ENCODE measurements around the gene FUT8. TPM values are rescaled to one million over a fixed set of nuclear protein-coding genes. Genes with fewer than 3 reads are reported as not detected.

FUT8 gene
- total RNA-seq, 4 donors from 2014 or later, result 15.2 to 38.0 (median 20.7) TPM

DNA sequence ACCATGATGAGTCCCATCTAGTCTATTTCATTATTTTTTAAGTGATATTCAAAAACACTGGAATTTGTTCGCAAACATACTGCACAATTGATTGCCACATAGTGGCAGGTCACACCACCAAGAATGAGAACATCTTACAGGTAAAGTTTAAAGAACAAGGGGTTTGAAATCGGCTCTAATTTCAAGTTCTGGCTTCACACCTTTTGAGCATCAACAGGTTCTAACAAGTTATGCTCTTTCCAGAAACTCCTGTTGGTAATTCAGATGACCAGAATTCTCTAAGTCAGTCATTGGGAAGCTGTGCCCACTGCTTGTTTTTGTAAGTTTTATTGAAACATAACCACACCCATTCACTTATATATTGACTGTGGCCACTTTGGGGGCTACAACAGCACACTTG is 336.3 kb downstream of the FUT8 start:
- H3K4me3 ChIP-seq, result no peak overlapping the region
- H3K36me3 ChIP-seq, result no peaks in the 10 kb centered on the region
- H3K27ac ChIP-seq, result no peak overlapping the region
- DNase-seq (ENCODE audit: low spot score in 2 of 2), result no peak
- no peaks in the 10 kb centered on the region for H3K9me3 ChIP-seq
- WGBS, result 84% methylated on average over 2 of the region's 2 CpGs
- no peak for TF ChIP-seq POLR2AphosphoS5 (IDR thresholded peaks at IDR 0.05)
- TF ChIP-seq POLR2A (IDR thresholded peaks at IDR 0.05), result no peak
- TF ChIP-seq EP300 (IDR thresholded peaks at IDR 0.05), result no peak
- TF ChIP-seq, protein P1, sequence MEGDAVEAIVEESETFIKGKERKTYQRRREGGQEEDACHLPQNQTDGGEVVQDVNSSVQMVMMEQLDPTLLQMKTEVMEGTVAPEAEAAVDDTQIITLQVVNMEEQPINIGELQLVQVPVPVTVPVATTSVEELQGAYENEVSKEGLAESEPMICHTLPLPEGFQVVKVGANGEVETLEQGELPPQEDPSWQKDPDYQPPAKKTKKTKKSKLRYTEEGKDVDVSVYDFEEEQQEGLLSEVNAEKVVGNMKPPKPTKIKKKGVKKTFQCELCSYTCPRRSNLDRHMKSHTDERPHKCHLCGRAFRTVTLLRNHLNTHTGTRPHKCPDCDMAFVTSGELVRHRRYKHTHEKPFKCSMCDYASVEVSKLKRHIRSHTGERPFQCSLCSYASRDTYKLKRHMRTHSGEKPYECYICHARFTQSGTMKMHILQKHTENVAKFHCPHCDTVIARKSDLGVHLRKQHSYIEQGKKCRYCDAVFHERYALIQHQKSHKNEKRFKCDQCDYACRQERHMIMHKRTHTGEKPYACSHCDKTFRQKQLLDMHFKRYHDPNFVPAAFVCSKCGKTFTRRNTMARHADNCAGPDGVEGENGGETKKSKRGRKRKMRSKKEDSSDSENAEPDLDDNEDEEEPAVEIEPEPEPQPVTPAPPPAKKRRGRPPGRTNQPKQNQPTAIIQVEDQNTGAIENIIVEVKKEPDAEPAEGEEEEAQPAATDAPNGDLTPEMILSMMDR (IDR thresholded peaks at IDR 0.05), result no peak
- H3K4me1 ChIP-seq, result no peaks in the 10 kb centered on the region
- H3K27me3 ChIP-seq, result no peaks in the 10 kb centered on the region

DNA sequence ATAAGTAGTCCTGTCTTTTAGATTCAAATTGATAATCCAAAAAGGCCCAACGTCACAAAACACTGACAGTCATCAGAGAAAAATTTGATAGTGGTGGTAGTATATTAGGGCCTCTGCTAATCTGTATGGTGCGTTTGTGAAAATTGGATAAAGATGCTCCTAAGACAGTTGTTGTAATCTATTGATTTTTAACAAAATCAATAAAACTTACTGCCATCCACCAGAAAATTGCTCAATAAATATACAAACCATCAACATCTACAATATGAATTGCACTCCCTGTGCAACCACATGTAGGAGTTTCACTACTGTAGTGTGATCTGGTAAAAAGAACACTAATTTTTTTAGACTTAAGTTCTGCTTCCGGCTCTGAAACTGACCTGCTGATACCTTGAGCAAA is 336.8 kb downstream of the FUT8 start:
- 62% methylated on average over 3 of the region's 3 CpGs for WGBS
- no peak for TF ChIP-seq EP300 (IDR thresholded peaks at IDR 0.05)
- no peak for TF ChIP-seq POLR2A (IDR thresholded peaks at IDR 0.05)
- no peak for TF ChIP-seq POLR2AphosphoS5 (IDR thresholded peaks at IDR 0.05)
- TF ChIP-seq, protein P1 (IDR thresholded peaks at IDR 0.05), result no peak
- DNase-seq (ENCODE audit: low spot score in 2 of 2), result no peak

DNA sequence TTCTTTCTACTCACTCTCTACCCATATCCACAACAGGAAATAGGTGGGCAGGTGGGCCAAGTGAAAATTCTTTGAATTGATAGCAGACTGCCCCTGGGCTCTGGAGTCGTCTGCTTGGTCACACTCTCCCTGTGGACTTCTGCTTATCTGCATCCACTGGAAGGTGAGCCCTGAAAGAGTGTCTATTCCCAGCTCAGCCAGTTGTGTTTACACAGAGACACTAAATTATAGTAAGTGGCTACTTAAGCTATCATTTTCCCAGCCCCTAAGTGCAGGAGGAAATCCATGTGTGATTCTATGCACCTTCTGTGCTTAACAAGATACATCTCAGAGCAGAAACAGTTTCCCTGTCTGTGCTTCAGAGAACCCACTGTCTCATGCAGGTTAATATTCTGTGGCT is 338.4 kb downstream of the FUT8 start:
- 54% methylated on average over 1 of the region's 1 CpG for WGBS
- H3K9me3 ChIP-seq, result no peaks in the 10 kb centered on the region
- H3K27ac ChIP-seq, result no peak overlapping the region
- TF ChIP-seq POLR2A (IDR thresholded peaks at IDR 0.05) (no peak), POLR2AphosphoS5 (IDR thresholded peaks at IDR 0.05) (no peak), EP300 (IDR thresholded peaks at IDR 0.05) (no peak)
- TF ChIP-seq, protein P1 (IDR thresholded peaks at IDR 0.05), result no peak
- no peaks in the 10 kb centered on the region for H3K27me3 ChIP-seq
- no peaks in the 10 kb centered on the region for H3K36me3 ChIP-seq
- H3K4me3 ChIP-seq, result no peak overlapping the region
- DNase-seq (ENCODE audit: low spot score in 2 of 2), result no peak
- H3K4me1 ChIP-seq, result no peaks in the 10 kb centered on the region

More for the DNA sequence above, 336.8 kb downstream of the FUT8 start:
- Histone ChIP-seq H3K27me3 (no peaks in the 10 kb centered on the region), H3K27ac (no peak overlapping the region), H3K9me3 (no peaks in the 10 kb centered on the region), H3K36me3 (no peaks in the 10 kb centered on the region), H3K4me3 (no peak overlapping the region), H3K4me1 (no peaks in the 10 kb centered on the region)

- 71% methylated on average over 3 of the region's 3 CpGs for WGBS
- Histone ChIP-seq H3K27me3 (no peaks in the 10 kb centered on the region), H3K4me1 (no peaks in the 10 kb centered on the region), H3K36me3 (no peaks in the 10 kb centered on the region), H3K4me3 (no peak overlapping the region), H3K9me3 (no peaks in the 10 kb centered on the region), H3K27ac (no peak overlapping the region)
- no peak for DNase-seq (ENCODE audit: low spot score in 2 of 2)
- TF ChIP-seq POLR2A (IDR thresholded peaks at IDR 0.05), result no peak
Measured at GRCh38 chr14:65751510-65751909, 339.0 kb downstream of the FUT8 start.

- H3K27me3 ChIP-seq, result no peaks in the 10 kb centered on the region
- H3K4me1 ChIP-seq, result no peaks in the 10 kb centered on the region
- no peaks in the 10 kb centered on the region for H3K36me3 ChIP-seq
- WGBS, result 94% methylated on average over 5 of the region's 5 CpGs
- H3K27ac ChIP-seq, result no peak overlapping the region
- H3K9me3 ChIP-seq, result no peaks in the 10 kb centered on the region
- TF ChIP-seq EP300 (IDR thresholded peaks at IDR 0.05) (no peak), POLR2AphosphoS5 (IDR thresholded peaks at IDR 0.05) (no peak), POLR2A (IDR thresholded peaks at IDR 0.05) (no peak)
- TF ChIP-seq, protein P1 (IDR thresholded peaks at IDR 0.05), result no peak
- no peak for DNase-seq (ENCODE audit: low spot score in 2 of 2)
- no peak overlapping the region for H3K4me3 ChIP-seq
Measured at GRCh38 chr14:65753061-65753460, 340.5 kb downstream of the FUT8 start.

DNA sequence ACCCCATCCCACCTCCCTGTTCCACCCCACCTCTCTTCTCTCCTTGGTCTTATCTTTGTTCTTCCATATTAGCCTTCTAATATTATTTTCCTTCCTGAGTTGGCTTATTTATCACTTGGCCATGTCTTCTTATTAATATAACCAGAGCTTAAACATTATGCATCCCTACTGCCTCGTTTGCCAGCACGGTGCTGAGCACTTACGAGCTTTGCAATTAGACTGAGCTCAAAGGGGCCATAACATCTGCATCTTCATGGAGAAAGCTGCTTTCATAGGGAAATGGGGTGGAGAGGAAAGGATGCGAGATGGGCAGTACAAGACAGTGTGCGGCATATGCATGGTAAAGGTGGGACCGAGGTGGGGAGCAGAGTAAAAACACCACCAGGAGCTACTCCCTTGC is 342.8 kb downstream of the FUT8 start:
- no peaks in the 10 kb centered on the region for H3K27me3 ChIP-seq
- H3K4me1 ChIP-seq, result no peaks in the 10 kb centered on the region
- TF ChIP-seq, protein P1 (IDR thresholded peaks at IDR 0.05), result no peak
- TF ChIP-seq POLR2AphosphoS5 (IDR thresholded peaks at IDR 0.05) (no peak), POLR2A (IDR thresholded peaks at IDR 0.05) (no peak), EP300 (IDR thresholded peaks at IDR 0.05) (no peak)
- WGBS, result 89% methylated on average over 6 of the region's 6 CpGs
- DNase-seq (ENCODE audit: low spot score in 2 of 2), result no peak
- no peaks in the 10 kb centered on the region for H3K36me3 ChIP-seq
- no peak overlapping the region for H3K4me3 ChIP-seq
- no peak overlapping the region for H3K27ac ChIP-seq
- no peaks in the 10 kb centered on the region for H3K9me3 ChIP-seq

All from suprapubic skin (tissue), 4 donors.